Measurements from ENCODE around the gene GFOD1. TPM values are rescaled to one million over a fixed set of nuclear protein-coding genes. Genes with fewer than 3 reads are reported as not detected.
A peak's percentile ranks its signal among the peaks of the same experiment; 100 is the strongest.

GFOD1 gene
- total and polyA plus RNA-seq, 11 donors: 16.2 to 65.8 (median 41.5) TPM

DNA sequence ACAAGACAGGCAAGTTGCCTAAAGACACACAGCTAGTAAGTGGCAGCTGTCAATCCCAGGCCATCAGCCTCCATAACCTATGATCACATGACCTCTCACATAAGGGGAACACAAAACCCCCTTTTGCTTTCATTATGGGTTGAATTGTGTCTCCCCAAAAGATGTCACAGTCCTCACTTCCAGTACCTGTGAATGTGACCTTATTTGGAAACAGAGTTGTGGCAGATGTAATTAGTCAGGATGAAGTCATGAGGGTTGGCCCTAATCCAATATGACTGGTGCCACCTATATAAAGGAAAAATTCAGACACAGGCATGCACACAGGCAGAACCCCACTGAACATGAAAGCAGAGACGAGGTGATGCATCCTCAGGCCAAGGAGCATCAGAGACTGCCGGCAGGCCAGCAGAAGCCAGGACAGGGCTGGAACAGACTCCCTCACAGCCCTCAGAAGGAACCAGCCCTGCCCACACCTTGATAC is 33.6 kb downstream of the GFOD1 start:
- no peak for TF ChIP-seq POLR2A (IDR thresholded peaks at IDR 0.05)
- TF ChIP-seq, protein P1, sequence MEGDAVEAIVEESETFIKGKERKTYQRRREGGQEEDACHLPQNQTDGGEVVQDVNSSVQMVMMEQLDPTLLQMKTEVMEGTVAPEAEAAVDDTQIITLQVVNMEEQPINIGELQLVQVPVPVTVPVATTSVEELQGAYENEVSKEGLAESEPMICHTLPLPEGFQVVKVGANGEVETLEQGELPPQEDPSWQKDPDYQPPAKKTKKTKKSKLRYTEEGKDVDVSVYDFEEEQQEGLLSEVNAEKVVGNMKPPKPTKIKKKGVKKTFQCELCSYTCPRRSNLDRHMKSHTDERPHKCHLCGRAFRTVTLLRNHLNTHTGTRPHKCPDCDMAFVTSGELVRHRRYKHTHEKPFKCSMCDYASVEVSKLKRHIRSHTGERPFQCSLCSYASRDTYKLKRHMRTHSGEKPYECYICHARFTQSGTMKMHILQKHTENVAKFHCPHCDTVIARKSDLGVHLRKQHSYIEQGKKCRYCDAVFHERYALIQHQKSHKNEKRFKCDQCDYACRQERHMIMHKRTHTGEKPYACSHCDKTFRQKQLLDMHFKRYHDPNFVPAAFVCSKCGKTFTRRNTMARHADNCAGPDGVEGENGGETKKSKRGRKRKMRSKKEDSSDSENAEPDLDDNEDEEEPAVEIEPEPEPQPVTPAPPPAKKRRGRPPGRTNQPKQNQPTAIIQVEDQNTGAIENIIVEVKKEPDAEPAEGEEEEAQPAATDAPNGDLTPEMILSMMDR (IDR thresholded peaks at IDR 0.05): no peak
- Histone ChIP-seq H3K27me3 (no peaks in the 10 kb centered on the region), H3K9me3 (no peaks in the 10 kb centered on the region), H3K4me3 (no peak overlapping the region), H3K27ac (peak overlapping the region in 8 of 12 donors; percentile 40 to 75 (median 58)), H3K4me1 (peaks cover 0 to 85% (median 53%) of the 10 kb centered on the region in 12 donors), H3K36me3 (peaks cover 0 to 16% (median 0%) of the 10 kb centered on the region in 9 donors)
- intact Hi-C loops (cut with DNase I): loop anchor here in 1 of 10 donors (10.0 kb wide), 1 partner anchor 119 kb away; no protein-coding TSS in a partner anchor
- DNase-seq (no peak), ATAC-seq (no peak)
- WGBS, 4 donors: 58 to 76% (median 65%) methylated on average over 2 of the region's 2 CpGs

DNA sequence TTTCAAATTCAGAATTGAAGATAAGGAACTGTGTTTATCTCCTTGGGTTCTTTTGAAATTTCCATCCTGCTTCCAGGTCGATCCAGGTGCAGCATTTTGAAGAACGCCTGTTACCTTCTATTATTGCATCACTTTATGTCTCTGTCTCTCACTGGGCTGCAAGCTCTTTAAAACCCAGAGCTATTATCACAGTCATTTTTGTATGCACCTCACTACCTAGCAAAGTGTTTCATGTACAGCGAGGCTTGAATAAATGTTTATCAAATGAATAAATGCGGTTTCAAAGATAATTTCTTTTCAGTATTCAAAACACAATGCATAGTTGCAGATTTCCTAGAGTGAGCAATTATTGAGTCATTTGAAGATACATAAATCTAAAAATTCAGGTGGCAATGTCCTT is 34.2 kb downstream of the GFOD1 start:
- peak overlapping the region in 3 of 12 donors; percentile 40 to 62 (median 61) for H3K27ac ChIP-seq
- intact Hi-C loops (cut with DNase I): loop anchor here in 1 of 10 donors (10.0 kb wide), 1 partner anchor 118 kb away; no protein-coding TSS in a partner anchor
- DNase-seq (no peak), ATAC-seq (no peak)
- H3K4me3 ChIP-seq: no peak overlapping the region
- TF ChIP-seq, protein P1 (IDR thresholded peaks at IDR 0.05): no peak
- TF ChIP-seq POLR2A (IDR thresholded peaks at IDR 0.05): no peak
- peaks cover 0 to 16% (median 0%) of the 10 kb centered on the region in 9 donors for H3K36me3 ChIP-seq
- H3K9me3 ChIP-seq: no peaks in the 10 kb centered on the region
- WGBS, 4 donors: 94 to 98% (median 96%) methylated on average over 4 of the region's 4 CpGs
- H3K4me1 ChIP-seq: peaks cover 0 to 87% (median 57%) of the 10 kb centered on the region in 12 donors
- no peaks in the 10 kb centered on the region for H3K27me3 ChIP-seq

- no peak for DNase-seq
- Histone ChIP-seq H3K4me1 (peaks cover 4 to 87% (median 57%) of the 10 kb centered on the region in 12 donors), H3K27me3 (no peaks in the 10 kb centered on the region), H3K4me3 (no peak overlapping the region), H3K27ac (peak overlapping the region in 5 of 12 donors; percentile 5 to 62 (median 40)), H3K36me3 (peaks cover 0 to 16% (median 0%) of the 10 kb centered on the region in 9 donors), H3K9me3 (no peaks in the 10 kb centered on the region)
- intact Hi-C loops (cut with DNase I): loop anchor here in 1 of 10 donors (10.0 kb wide), 1 partner anchor 118 kb away; no protein-coding TSS in a partner anchor
- 91 to 95% (median 93%) methylated on average over 11 of the region's 11 CpGs for WGBS, 4 donors
- TF ChIP-seq, protein P1 (IDR thresholded peaks at IDR 0.05): no peak
- TF ChIP-seq POLR2A (IDR thresholded peaks at IDR 0.05): no peak
- no peak for ATAC-seq
These were observed 34.9 kb downstream of the GFOD1 start for GRCh38 chr6:13452346-13453117.

All from heart left ventricle (tissue), 16 donors.